Measurements from ENCODE around the gene DDAH2. TPM values are rescaled to one million over a fixed set of nuclear protein-coding genes. Genes with fewer than 3 reads are reported as not detected.

Gene DDAH2
- total RNA-seq, 1 donor from 2014 or later, result 72.4 TPM

- no peak for TF ChIP-seq EZH2 (IDR thresholded peaks at IDR 0.05; ENCODE audit: insufficient read depth, low read length)
- TF ChIP-seq CTCF (IDR thresholded peaks at IDR 0.05; ENCODE audit: insufficient read depth, low read depth, low read length), result no peak
- Histone ChIP-seq H3K27me3 (ENCODE audit: insufficient read depth, low read length) (no peaks in the 10 kb centered on the region), H3K79me2 (ENCODE audit: insufficient read depth, low read length) (no peaks in the 10 kb centered on the region), H3K4me2 (ENCODE audit: low read length) (peak overlapping the region; percentile 84), H3K9ac (ENCODE audit: low read length) (peak overlapping the region; percentile 46), H3K4me1 (ENCODE audit: insufficient read depth, low read length) (peaks cover 12% of the 10 kb centered on the region), H2AFZ (ENCODE audit: low read depth, low read length) (peak overlapping the region; percentile 75), H3K36me3 (ENCODE audit: insufficient read depth, low read length) (no peaks in the 10 kb centered on the region), H3K9me3 (ENCODE audit: insufficient read depth, low read depth, low read length) (no peaks in the 10 kb centered on the region), H3K4me3 (ENCODE audit: insufficient read depth, low read depth, low read length) (peak overlapping the region; percentile 13), H3K27ac (ENCODE audit: low read depth, low read length) (no peak overlapping the region), H4K20me1 (ENCODE audit: insufficient read depth, low read length) (no peaks in the 10 kb centered on the region)
- peaks cover 6% of the 10 kb centered on the region for H3K4me1 Mint-ChIP-seq (ENCODE audit: low read depth, unreplicated experiment)
- no peak overlapping the region for H3K27ac Mint-ChIP-seq (ENCODE audit: unreplicated experiment)
- H3K27me3 Mint-ChIP-seq (ENCODE audit: low read depth, unreplicated experiment), result no peaks in the 10 kb centered on the region
- FAIRE-seq (no peak), DNase-seq (ENCODE audit: low read depth) (no peak)
- peaks cover 11% of the 10 kb centered on the region for H3K36me3 Mint-ChIP-seq (ENCODE audit: low read depth, unreplicated experiment)
- no peak overlapping the region for H3K4me3 Mint-ChIP-seq (ENCODE audit: unreplicated experiment)
- H3K9me3 Mint-ChIP-seq (ENCODE audit: unreplicated experiment), result no peaks in the 10 kb centered on the region
These were observed 37.1 kb upstream of the DDAH2 start for GRCh38 chr6:31765910-31766794.

GRCh38 chr6:31765559-31765909 is 36.4 kb upstream of the DDAH2 start:
- no peak overlapping the region for H3K27ac Mint-ChIP-seq (ENCODE audit: unreplicated experiment)
- H4K20me1 ChIP-seq (ENCODE audit: insufficient read depth, low read length), result no peaks in the 10 kb centered on the region
- no peak for FAIRE-seq
- H3K4me3 ChIP-seq (ENCODE audit: insufficient read depth, low read depth, low read length), result no peak overlapping the region
- TF ChIP-seq EZH2 (IDR thresholded peaks at IDR 0.05; ENCODE audit: insufficient read depth, low read length), result no peak
- TF ChIP-seq CTCF (IDR thresholded peaks at IDR 0.05; ENCODE audit: insufficient read depth, low read depth, low read length), result no peak
- no peak overlapping the region for H3K4me3 Mint-ChIP-seq (ENCODE audit: unreplicated experiment)
- H3K4me2 ChIP-seq (ENCODE audit: low read length), result no peak overlapping the region
- no peak overlapping the region for H3K9ac ChIP-seq (ENCODE audit: low read length)
- peaks cover 6% of the 10 kb centered on the region for H3K4me1 Mint-ChIP-seq (ENCODE audit: low read depth, unreplicated experiment)
- no peak overlapping the region for H3K27ac ChIP-seq (ENCODE audit: low read depth, low read length)
- no peak overlapping the region for H2AFZ ChIP-seq (ENCODE audit: low read depth, low read length)
- no peaks in the 10 kb centered on the region for H3K27me3 ChIP-seq (ENCODE audit: insufficient read depth, low read length)
- H3K27me3 Mint-ChIP-seq (ENCODE audit: low read depth, unreplicated experiment), result peaks cover 2% of the 10 kb centered on the region
- H3K36me3 ChIP-seq (ENCODE audit: insufficient read depth, low read length), result no peaks in the 10 kb centered on the region
- no peaks in the 10 kb centered on the region for H3K9me3 ChIP-seq (ENCODE audit: insufficient read depth, low read depth, low read length)
- H3K36me3 Mint-ChIP-seq (ENCODE audit: low read depth, unreplicated experiment), result peaks cover 17% of the 10 kb centered on the region
- no peak for DNase-seq (ENCODE audit: low read depth)
- no peaks in the 10 kb centered on the region for H3K79me2 ChIP-seq (ENCODE audit: insufficient read depth, low read length)
- peaks cover 12% of the 10 kb centered on the region for H3K4me1 ChIP-seq (ENCODE audit: insufficient read depth, low read length)
- H3K9me3 Mint-ChIP-seq (ENCODE audit: unreplicated experiment), result no peaks in the 10 kb centered on the region

- Histone ChIP-seq H3K9me3 (ENCODE audit: insufficient read depth, low read depth, low read length) (no peaks in the 10 kb centered on the region), H3K27ac (ENCODE audit: low read depth, low read length) (no peak overlapping the region), H3K9ac (ENCODE audit: low read length) (no peak overlapping the region), H4K20me1 (ENCODE audit: insufficient read depth, low read length) (no peaks in the 10 kb centered on the region), H3K4me1 (ENCODE audit: insufficient read depth, low read length) (peaks cover 12% of the 10 kb centered on the region), H3K36me3 (ENCODE audit: insufficient read depth, low read length) (no peaks in the 10 kb centered on the region), H3K4me2 (ENCODE audit: low read length) (no peak overlapping the region), H3K4me3 (ENCODE audit: insufficient read depth, low read depth, low read length) (no peak overlapping the region), H2AFZ (ENCODE audit: low read depth, low read length) (no peak overlapping the region), H3K27me3 (ENCODE audit: insufficient read depth, low read length) (no peaks in the 10 kb centered on the region), H3K79me2 (ENCODE audit: insufficient read depth, low read length) (no peaks in the 10 kb centered on the region)
- Mint-ChIP-seq H3K27me3 (ENCODE audit: low read depth, unreplicated experiment) (peaks cover 6% of the 10 kb centered on the region), H3K4me3 (ENCODE audit: unreplicated experiment) (no peak overlapping the region), H3K27ac (ENCODE audit: unreplicated experiment) (no peak overlapping the region), H3K4me1 (ENCODE audit: low read depth, unreplicated experiment) (peaks cover 6% of the 10 kb centered on the region), H3K9me3 (ENCODE audit: unreplicated experiment) (no peaks in the 10 kb centered on the region), H3K36me3 (ENCODE audit: low read depth, unreplicated experiment) (peaks cover 21% of the 10 kb centered on the region)
- no peak for TF ChIP-seq EZH2 (IDR thresholded peaks at IDR 0.05; ENCODE audit: insufficient read depth, low read length)
- no peak for TF ChIP-seq CTCF (IDR thresholded peaks at IDR 0.05; ENCODE audit: insufficient read depth, low read depth, low read length)
- FAIRE-seq (no peak), DNase-seq (ENCODE audit: low read depth) (no peak)
These were observed 35.1 kb upstream of the DDAH2 start for GRCh38 chr6:31764198-31764597.
